GM12878 (cell line): ENCODE measurements around the gene WDR86. TPM values are rescaled to one million over a fixed set of nuclear protein-coding genes. Genes with fewer than 3 reads are reported as not detected.

ENCODE experiments used
- ATAC-seq: fragments of 200-7000 bp; cut with Tn5 transposase; 3 replicates; pipeline ENCODE4 v1.9.1; 2020; ENCODE audit warnings: mild to moderate bottlenecking, moderate library complexity
- BruUV-seq: library from RNA; stranded (reverse); fragments of 400-500 nt; replicated peaks from 2 replicates; lab custom pipeline; 2021; lab: Mats Ljungman, UMichigan
- CTCF ChIA-PET: fragments of 300-600 bp; sonication (Branson Sonifier 250); formaldehyde crosslinking; extraction: SDS; loops from one replicate; lab custom pipeline; 2021; ENCODE audit warnings: inconsistent platforms; lab: Yijun Ruan, JAX
- POLR2A ChIA-PET: fragments of 350-600 bp; formaldehyde crosslinking; extraction: SDS; loops from one replicate; lab custom pipeline; 2021; ENCODE audit warnings: inconsistent platforms; lab: Charles Lee
- RAD21 ChIA-PET: fragments of 300-600 bp; sonication (Branson Sonifier 250); formaldehyde crosslinking; loops from one replicate; lab custom pipeline; 2023; ENCODE audit warnings: antibody characterized with exemption; ENCODE audit not compliant: unreplicated experiment; lab: Charles Lee
- SMC1A ChIA-PET: fragments of 300-600 bp; sonication (Branson Sonifier 250); formaldehyde crosslinking; loops from one replicate; lab custom pipeline; 2023; ENCODE audit not compliant: unreplicated experiment, uncharacterized antibody; lab: Charles Lee
- DNase-seq: peaks from one replicate; pipeline ENCODE4 v3.0.0-alpha.2; 2011; ENCODE audit warnings: low read depth, low spot score
- FAIRE-seq: peaks from 3 replicates; lab custom pipeline; 2011; peaks lifted over from hg19 to GRCh38; lab: Jason Lieb, UNC
- H2AFZ ChIP-seq: 2 replicates; pipeline ENCODE4 v1.6.0; 2011; ENCODE audit warnings: low read depth, low read length, control low read depth; ENCODE audit not compliant: control insufficient read depth
- H3K27ac ChIP-seq: 2 replicates; pipeline ENCODE4 v1.5.1; 2011; ENCODE audit warnings: control low read depth; ENCODE audit not compliant: control insufficient read depth, insufficient read depth
- H3K27me3 ChIP-seq, 2 experiments: replicated peaks in 1 of 2; 2 replicates each; pipeline versions ENCODE4 v1.6.0 to v1.6.1; 2011; ENCODE audit warnings: low read length in 1 of 2; ENCODE audit not compliant: control insufficient read depth in 2 of 2, insufficient read depth in 2 of 2
- H3K36me3 ChIP-seq, 2 experiments: 2 replicates each; pipeline ENCODE4 v1.5.1; 2011; ENCODE audit warnings: low read length in 1 of 2; ENCODE audit not compliant: control insufficient read depth in 2 of 2, insufficient read depth in 2 of 2
- H3K4me1 ChIP-seq: 2 replicates; pipeline ENCODE4 v1.6.1; 2011; ENCODE audit warnings: mild to moderate bottlenecking, low read length, moderate library complexity, mixed read lengths; ENCODE audit not compliant: control insufficient read depth, insufficient read depth
- H3K4me2 ChIP-seq: 2 replicates; pipeline ENCODE4 v1.6.0; 2011; ENCODE audit warnings: control low read depth; ENCODE audit not compliant: control insufficient read depth, insufficient read depth
- H3K4me3 ChIP-seq: fragments of 200-600 bp; sonication (generic); 2 replicates; pipeline ENCODE4 v1.5.1; 2016
- H3K79me2 ChIP-seq: 2 replicates; pipeline ENCODE4 v1.6.0; 2011; ENCODE audit warnings: low read length; ENCODE audit not compliant: control insufficient read depth, insufficient read depth
- H3K9ac ChIP-seq: 2 replicates; pipeline ENCODE4 v1.8.0; 2011; ENCODE audit warnings: low read length, control low read depth, mixed read lengths; ENCODE audit not compliant: control insufficient read depth, insufficient read depth
- H3K9me3 ChIP-seq: replicated peaks from 3 replicates; pipeline ENCODE4 v1.5.1; 2011; ENCODE audit warnings: mild to moderate bottlenecking, low read length; ENCODE audit not compliant: control insufficient read depth, insufficient read depth
- H4K20me1 ChIP-seq: 2 replicates; pipeline ENCODE4 v1.6.0; 2011; ENCODE audit not compliant: control insufficient read depth, insufficient read depth
- CHD4 ChIP-seq: fragments of 200-600 bp; sonication (generic); IDR thresholded peaks from 2 replicates; pipeline ENCODE4 v1.6.1; 2016; ENCODE audit warnings: mild to moderate bottlenecking
- HCFC1 ChIP-seq: fragments of 150-350 bp; IDR thresholded peaks from 2 replicates; pipeline ENCODE4 v1.6.1; 2014; ENCODE audit warnings: low read length
- KAT2A ChIP-seq: conservative IDR thresholded peaks from 2 replicates; pipeline ENCODE4 v1.6.1; 2011; ENCODE audit warnings: low read depth, low read length; ENCODE audit not compliant: control insufficient read depth
- NKRF ChIP-seq: fragments of 450-650 bp; conservative IDR thresholded peaks from 2 replicates; pipeline ENCODE4 v1.6.1; 2017; ENCODE audit warnings: mild to moderate bottlenecking, moderate library complexity
- RAD21 ChIP-seq: IDR thresholded peaks from 2 replicates; pipeline ENCODE4 v1.6.1; 2011; ENCODE audit warnings: mild to moderate bottlenecking, low read depth, low read length, moderate library complexity; ENCODE audit not compliant: insufficient read depth
- ZBTB4 ChIP-seq: fragments of 450-650 bp; formaldehyde crosslinking; IDR thresholded peaks from 2 replicates; pipeline ENCODE4 v1.4.0; 2022; ENCODE audit warnings: mild to moderate bottlenecking, moderate library complexity
- ZNF687 ChIP-seq: fragments of 450-650 bp; IDR thresholded peaks from 2 replicates; pipeline ENCODE4 v1.6.1; 2017; ENCODE audit warnings: mild to moderate bottlenecking, moderate library complexity
- WGBS: methylation state at CpG from one replicate; pipeline ENCODE4 v1.1.6; 2016; ENCODE audit warnings: low lambda C conversion rate; ENCODE audit not compliant: insufficient replicate concordance, insufficient coverage; ENCODE audit errors: missing lambda C conversion rate; 5-methylcytosine and 5-hydroxymethylcytosine counted together
- in situ Hi-C: fragments of 300-500 bp; cut with MboI; formaldehyde crosslinking; loops from 9 replicates; pipeline ENCODE4 v1.14.3; 2018; ENCODE audit warnings: mixed read lengths
- intact Hi-C: fragments of 100-400 bp; cut with micrococcal nuclease; formaldehyde crosslinking; loops from one replicate; pipeline ENCODE4 v1.14.2; 2022; ENCODE audit not compliant: unreplicated experiment
- polyA plus RNA-seq, 11 experiments: library from polyadenylated mRNA; depleted of rRNA in 4 of 11; unstranded in 6 of 11; stranded (reverse) in 5 of 11; fragments of >200 nt; fragmentation: Nextera tagmentation in 4 of 11; fragmentation: Illumina TruSeq in 1 of 11; extraction: Ambion mirVana in 4 of 11; extraction: Trizol in 1 of 11; gene quantifications; 1 replicate in 1 of 11; 2 replicates in 10 of 11; pipeline versions ENCODE4 v1.2.1 to v1.2.3, GENCODE V29; 2011 to 2016; ENCODE audit warnings: inconsistent platforms in 2 of 11, missing spikeins in 2 of 11, low read depth in 1 of 11
- total RNA-seq, 4 experiments: library from RNA; depleted of rRNA in 3 of 4; stranded (reverse); fragments of >200 nt in 3 of 4; fragmentation: Illumina TruSeq in 1 of 4; extraction: Trizol in 1 of 4; gene quantifications; 2 replicates each; pipeline versions ENCODE4 v1.2.1 to v1.2.3, GENCODE V29; 2013 to 2021
- TF ChIP-seq, protein P1 (sequence below): fragments of 150-350 bp; IDR thresholded peaks from 2 replicates; pipeline ENCODE4 v1.6.1; 2014; ENCODE audit warnings: mild to moderate bottlenecking, low read depth, low read length
- TF ChIP-seq, protein P2 (sequence below): fragments of 150-350 bp; IDR thresholded peaks from 2 replicates; pipeline ENCODE4 v1.6.1; 2016; ENCODE audit warnings: low read depth, low read length

Gene WDR86
- total and polyA plus RNA-seq, 10 of the 15 experiments (the other 5 are each of a cell fraction or from before 2014, with no cell fraction given) = 0.05 to 0.19 (median 0.15) TPM; not detected in 7

- no peak overlapping the region for H3K4me3 ChIP-seq
- in situ Hi-C loops = no loop called here
- SMC1A ChIA-PET = no interaction called here
- TF ChIP-seq HCFC1 (no peak), NKRF (no peak), ZBTB4 (no peak), CHD4 (no peak), RAD21 (no peak), KAT2A (no peak), ZNF687 (no peak)
- TF ChIP-seq, protein P1, sequence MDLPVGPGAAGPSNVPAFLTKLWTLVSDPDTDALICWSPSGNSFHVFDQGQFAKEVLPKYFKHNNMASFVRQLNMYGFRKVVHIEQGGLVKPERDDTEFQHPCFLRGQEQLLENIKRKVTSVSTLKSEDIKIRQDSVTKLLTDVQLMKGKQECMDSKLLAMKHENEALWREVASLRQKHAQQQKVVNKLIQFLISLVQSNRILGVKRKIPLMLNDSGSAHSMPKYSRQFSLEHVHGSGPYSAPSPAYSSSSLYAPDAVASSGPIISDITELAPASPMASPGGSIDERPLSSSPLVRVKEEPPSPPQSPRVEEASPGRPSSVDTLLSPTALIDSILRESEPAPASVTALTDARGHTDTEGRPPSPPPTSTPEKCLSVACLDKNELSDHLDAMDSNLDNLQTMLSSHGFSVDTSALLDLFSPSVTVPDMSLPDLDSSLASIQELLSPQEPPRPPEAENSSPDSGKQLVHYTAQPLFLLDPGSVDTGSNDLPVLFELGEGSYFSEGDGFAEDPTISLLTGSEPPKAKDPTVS = no peak
- TF ChIP-seq, protein P2, sequence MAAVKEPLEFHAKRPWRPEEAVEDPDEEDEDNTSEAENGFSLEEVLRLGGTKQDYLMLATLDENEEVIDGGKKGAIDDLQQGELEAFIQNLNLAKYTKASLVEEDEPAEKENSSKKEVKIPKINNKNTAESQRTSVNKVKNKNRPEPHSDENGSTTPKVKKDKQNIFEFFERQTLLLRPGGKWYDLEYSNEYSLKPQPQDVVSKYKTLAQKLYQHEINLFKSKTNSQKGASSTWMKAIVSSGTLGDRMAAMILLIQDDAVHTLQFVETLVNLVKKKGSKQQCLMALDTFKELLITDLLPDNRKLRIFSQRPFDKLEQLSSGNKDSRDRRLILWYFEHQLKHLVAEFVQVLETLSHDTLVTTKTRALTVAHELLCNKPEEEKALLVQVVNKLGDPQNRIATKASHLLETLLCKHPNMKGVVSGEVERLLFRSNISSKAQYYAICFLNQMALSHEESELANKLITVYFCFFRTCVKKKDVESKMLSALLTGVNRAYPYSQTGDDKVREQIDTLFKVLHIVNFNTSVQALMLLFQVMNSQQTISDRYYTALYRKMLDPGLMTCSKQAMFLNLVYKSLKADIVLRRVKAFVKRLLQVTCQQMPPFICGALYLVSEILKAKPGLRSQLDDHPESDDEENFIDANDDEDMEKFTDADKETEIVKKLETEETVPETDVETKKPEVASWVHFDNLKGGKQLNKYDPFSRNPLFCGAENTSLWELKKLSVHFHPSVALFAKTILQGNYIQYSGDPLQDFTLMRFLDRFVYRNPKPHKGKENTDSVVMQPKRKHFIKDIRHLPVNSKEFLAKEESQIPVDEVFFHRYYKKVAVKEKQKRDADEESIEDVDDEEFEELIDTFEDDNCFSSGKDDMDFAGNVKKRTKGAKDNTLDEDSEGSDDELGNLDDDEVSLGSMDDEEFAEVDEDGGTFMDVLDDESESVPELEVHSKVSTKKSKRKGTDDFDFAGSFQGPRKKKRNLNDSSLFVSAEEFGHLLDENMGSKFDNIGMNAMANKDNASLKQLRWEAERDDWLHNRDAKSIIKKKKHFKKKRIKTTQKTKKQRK = no peak
Observed at GRCh38 chr7:151408498-151408838, 1.4 kb downstream of the WDR86 start.

More at GRCh38 chr7:151408498-151408838, 1.4 kb downstream of the WDR86 start:
- Histone ChIP-seq H4K20me1 (no peaks in the 10 kb centered on the region), H2AFZ (0 out of 2 replicates have a peak overlapping the region, but pooled peaks have one; percentile 7), H3K79me2 (no peaks in the 10 kb centered on the region), H3K27ac (no peak overlapping the region), H3K27me3 (peaks cover 12 to 15% of the 10 kb centered on the region in 2 experiments; a peak in 3 of 4 replicates), H3K36me3 (no peaks in the 10 kb centered on the region), H3K9ac (no peak overlapping the region), H3K9me3 (no peaks in the 10 kb centered on the region), H3K4me1 (no peaks in the 10 kb centered on the region), H3K4me2 (no peak overlapping the region; the same call in 1 of the 2 replicates)
- ChIA-PET POLR2A (no interaction called here), RAD21 (no interaction called here), CTCF (no interaction called here)
- no TSS peak for BruUV-seq
- no peak for ATAC-seq
- FAIRE-seq = no peak
- no peak for DNase-seq
- 84% methylated on average over 7 of the region's 7 CpGs for WGBS
- intact Hi-C loops = loop anchor here (2.0 kb wide), 1 partner anchor 40 kb away; no protein-coding TSS in a partner anchor
